Mesothelial cell of epicardium (in vitro differentiated cells): Measurements from ENCODE around the gene USP28. TPM values are rescaled to one million over a fixed set of nuclear protein-coding genes. Genes with fewer than 3 reads are reported as not detected.
A peak's percentile ranks its signal among the peaks of the same experiment; 100 is the strongest.

Source experiments
- DNase-seq, 2 experiments: peaks; one replicate each; pipeline ENCODE4 v3.0.0; 2021; ENCODE audit warnings: low spot score in 2 of 2; ENCODE audit not compliant: unreplicated experiment in 2 of 2
- H3K27ac Mint-ChIP-seq: 2 replicates; pipeline ENCODE4 v1.8.0; 2021; ENCODE audit warnings: mixed read lengths
- H3K27me3 Mint-ChIP-seq: 2 replicates; pipeline ENCODE4 v1.8.0; 2021; ENCODE audit warnings: low read depth, mixed read lengths
- H3K36me3 Mint-ChIP-seq: 2 replicates; pipeline ENCODE4 v1.8.0; 2021; ENCODE audit warnings: mixed read lengths
- H3K4me1 Mint-ChIP-seq: 2 replicates; pipeline ENCODE4 v1.8.0; 2021; ENCODE audit warnings: mixed read lengths
- H3K4me3 Mint-ChIP-seq: 2 replicates; pipeline ENCODE4 v1.8.0; 2021; ENCODE audit warnings: mild to moderate bottlenecking, moderate library complexity, mixed read lengths
- H3K9me3 Mint-ChIP-seq: 2 replicates; pipeline ENCODE4 v1.8.0; 2021; ENCODE audit warnings: mixed read lengths
- total RNA-seq: library from RNA; stranded (reverse); gene quantifications from 3 replicates; pipeline ENCODE4 v1.2.1, GENCODE V29; 2021
- TF ChIP-seq, protein P1 (sequence below): fragments of 200-600 bp; sonication (generic); IDR thresholded peaks from one replicate; pipeline ENCODE4 v1.5.0; 2021; ENCODE audit warnings: antibody characterized with exemption; ENCODE audit not compliant: unreplicated experiment

The USP28 gene
- total RNA-seq, 1 donor from 2014 or later = 42.3 TPM

DNA sequence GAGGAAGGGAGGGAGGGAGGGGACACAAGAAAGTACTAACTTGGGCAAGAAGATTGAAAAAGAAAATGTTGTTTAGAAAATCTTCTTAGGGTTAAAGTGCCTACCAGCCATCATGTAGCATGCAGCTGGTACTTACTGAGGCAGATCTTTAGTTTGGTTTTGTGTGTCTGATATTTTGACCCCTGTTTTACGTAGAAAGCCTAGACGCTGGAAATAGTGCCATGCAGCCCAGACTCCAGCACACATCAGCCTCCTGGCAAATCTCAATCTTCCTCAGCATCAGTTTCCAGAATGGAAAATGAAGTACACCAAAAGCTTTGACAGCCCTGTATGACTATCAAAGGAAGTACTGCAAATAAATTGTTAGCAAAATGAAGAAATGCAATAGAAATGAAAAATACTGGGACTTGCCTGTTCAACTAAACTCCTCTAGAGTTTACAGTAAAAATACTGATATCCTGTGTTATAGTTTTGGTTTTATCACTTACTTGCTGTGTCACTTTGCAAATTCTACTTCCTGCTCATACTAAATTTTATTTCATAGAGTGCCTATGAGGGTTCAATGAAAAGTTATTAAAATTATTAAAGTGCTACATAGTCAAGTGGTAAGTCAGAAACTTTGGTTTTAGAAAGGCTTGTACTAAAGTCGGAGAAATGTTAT lies 7.4 kb downstream of the USP28 start:
- no peaks in the 10 kb centered on the region for H3K27me3 Mint-ChIP-seq
- peaks cover 10% of the 10 kb centered on the region for H3K9me3 Mint-ChIP-seq
- peaks cover 30% of the 10 kb centered on the region for H3K36me3 Mint-ChIP-seq
- no peak for DNase-seq
- peaks cover 22% of the 10 kb centered on the region for H3K4me1 Mint-ChIP-seq
- no peak overlapping the region for H3K4me3 Mint-ChIP-seq
- TF ChIP-seq, protein P1, sequence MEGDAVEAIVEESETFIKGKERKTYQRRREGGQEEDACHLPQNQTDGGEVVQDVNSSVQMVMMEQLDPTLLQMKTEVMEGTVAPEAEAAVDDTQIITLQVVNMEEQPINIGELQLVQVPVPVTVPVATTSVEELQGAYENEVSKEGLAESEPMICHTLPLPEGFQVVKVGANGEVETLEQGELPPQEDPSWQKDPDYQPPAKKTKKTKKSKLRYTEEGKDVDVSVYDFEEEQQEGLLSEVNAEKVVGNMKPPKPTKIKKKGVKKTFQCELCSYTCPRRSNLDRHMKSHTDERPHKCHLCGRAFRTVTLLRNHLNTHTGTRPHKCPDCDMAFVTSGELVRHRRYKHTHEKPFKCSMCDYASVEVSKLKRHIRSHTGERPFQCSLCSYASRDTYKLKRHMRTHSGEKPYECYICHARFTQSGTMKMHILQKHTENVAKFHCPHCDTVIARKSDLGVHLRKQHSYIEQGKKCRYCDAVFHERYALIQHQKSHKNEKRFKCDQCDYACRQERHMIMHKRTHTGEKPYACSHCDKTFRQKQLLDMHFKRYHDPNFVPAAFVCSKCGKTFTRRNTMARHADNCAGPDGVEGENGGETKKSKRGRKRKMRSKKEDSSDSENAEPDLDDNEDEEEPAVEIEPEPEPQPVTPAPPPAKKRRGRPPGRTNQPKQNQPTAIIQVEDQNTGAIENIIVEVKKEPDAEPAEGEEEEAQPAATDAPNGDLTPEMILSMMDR = no peak
- peak overlapping the region; percentile 11 for H3K27ac Mint-ChIP-seq

DNA sequence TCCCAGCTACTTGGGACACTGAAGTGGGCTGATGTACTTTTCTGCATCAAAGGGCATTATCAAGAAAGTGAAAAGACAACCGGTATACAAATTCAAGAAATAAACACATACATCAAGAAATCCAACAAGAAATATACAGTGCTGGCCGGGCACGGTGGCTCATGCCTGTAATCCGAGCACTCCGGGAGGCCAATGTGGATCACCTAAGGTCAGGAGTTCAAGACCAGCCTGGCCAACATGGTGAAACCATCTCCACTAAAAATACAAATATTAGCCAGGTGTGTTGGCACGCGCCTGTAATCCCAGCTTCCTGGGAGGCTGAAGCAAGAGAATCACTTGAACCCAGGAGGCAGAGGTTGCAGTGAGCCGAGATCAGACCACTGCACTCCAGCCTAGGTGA lies 9.5 kb downstream of the USP28 start:
- TF ChIP-seq, protein P1 = no peak
- no peak for DNase-seq
- peaks cover 31% of the 10 kb centered on the region for H3K36me3 Mint-ChIP-seq
- H3K9me3 Mint-ChIP-seq = peaks cover 10% of the 10 kb centered on the region
- no peaks in the 10 kb centered on the region for H3K27me3 Mint-ChIP-seq
- H3K27ac Mint-ChIP-seq = no peak overlapping the region
- H3K4me3 Mint-ChIP-seq = no peak overlapping the region
- peaks cover 5% of the 10 kb centered on the region for H3K4me1 Mint-ChIP-seq

DNA sequence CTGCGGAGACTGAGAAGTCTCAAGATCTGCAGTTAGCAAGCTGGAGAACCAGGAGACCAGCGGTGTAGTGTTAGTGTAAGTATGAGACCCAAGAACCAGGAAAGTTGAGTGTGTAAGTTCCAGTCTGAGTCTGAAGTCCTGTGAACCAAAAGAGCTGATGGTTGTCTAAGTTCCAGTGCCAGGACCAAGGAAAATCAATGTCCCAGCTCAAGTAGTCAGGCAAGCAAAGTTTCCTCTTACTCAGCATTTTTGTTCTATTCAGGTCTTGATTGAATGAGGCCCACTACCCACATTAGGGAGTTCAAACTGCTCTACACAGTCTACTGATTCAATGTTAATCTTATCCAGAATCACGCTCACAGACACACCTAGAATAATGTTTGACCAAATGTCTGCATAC lies 11.0 kb downstream of the USP28 start:
- no peak overlapping the region for H3K4me3 Mint-ChIP-seq
- TF ChIP-seq, protein P1 = no peak
- no peaks in the 10 kb centered on the region for H3K27me3 Mint-ChIP-seq
- H3K9me3 Mint-ChIP-seq = peaks cover 10% of the 10 kb centered on the region
- H3K4me1 Mint-ChIP-seq = peaks cover 8% of the 10 kb centered on the region
- no peak overlapping the region for H3K27ac Mint-ChIP-seq
- H3K36me3 Mint-ChIP-seq = peaks cover 31% of the 10 kb centered on the region
- no peak for DNase-seq

DNA sequence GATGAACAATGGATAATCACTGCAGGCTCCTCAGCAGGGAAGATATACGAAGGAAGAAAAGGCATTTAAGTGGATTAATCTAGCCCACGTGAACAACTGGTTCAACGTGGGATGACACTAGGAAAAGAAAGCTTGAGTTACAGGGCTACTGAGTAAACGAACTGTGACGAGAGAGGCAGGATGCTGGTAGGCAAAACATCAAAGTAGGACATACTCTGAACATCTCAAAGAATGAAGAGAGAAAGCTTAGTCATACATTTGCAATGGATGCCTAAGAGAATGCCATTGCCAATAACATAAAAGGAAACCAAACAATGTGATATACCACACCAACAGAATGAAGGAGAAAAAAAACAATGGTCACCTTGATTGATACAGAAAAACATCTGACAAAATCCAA lies 12.9 kb downstream of the USP28 start:
- Mint-ChIP-seq H3K27me3 (no peaks in the 10 kb centered on the region), H3K4me3 (no peak overlapping the region), H3K4me1 (peaks cover 8% of the 10 kb centered on the region), H3K9me3 (peaks cover 10% of the 10 kb centered on the region), H3K36me3 (peaks cover 24% of the 10 kb centered on the region), H3K27ac (no peak overlapping the region)
- no peak for DNase-seq
- TF ChIP-seq, protein P1 = no peak

DNA sequence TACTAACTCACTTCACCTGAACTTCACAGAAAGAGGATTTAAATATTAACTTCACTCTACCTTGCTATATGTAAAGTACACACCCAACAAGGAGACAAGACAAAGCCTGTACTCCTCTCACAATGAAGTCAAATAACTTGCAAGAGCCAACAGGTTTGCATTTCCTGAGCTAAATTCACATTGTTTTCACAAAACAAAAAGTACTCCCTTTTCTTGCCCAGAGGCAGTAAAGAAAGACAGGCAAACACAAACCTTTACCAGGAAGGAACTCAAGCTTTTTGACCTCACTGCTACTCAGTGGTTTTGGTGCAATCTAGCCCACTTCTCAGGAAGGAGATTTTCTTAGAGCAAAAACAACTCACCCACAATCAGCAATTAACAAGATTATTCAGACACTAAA lies 15.7 kb downstream of the USP28 start:
- DNase-seq = no peak
- TF ChIP-seq, protein P1 = no peak
- peaks cover 8% of the 10 kb centered on the region for H3K36me3 Mint-ChIP-seq
- peak overlapping the region; percentile 77 for H3K27ac Mint-ChIP-seq
- no peaks in the 10 kb centered on the region for H3K27me3 Mint-ChIP-seq
- H3K4me1 Mint-ChIP-seq = peaks cover 8% of the 10 kb centered on the region
- H3K4me3 Mint-ChIP-seq = no peak overlapping the region
- no peaks in the 10 kb centered on the region for H3K9me3 Mint-ChIP-seq
